Measurements from ENCODE around the gene MTURN. TPM values are rescaled to one million over a fixed set of nuclear protein-coding genes. Genes with fewer than 3 reads are reported as not detected.

The MTURN gene
- polyA plus RNA-seq, 3 donors, result 5.9 to 7.9 (median 7.5) TPM

DNA sequence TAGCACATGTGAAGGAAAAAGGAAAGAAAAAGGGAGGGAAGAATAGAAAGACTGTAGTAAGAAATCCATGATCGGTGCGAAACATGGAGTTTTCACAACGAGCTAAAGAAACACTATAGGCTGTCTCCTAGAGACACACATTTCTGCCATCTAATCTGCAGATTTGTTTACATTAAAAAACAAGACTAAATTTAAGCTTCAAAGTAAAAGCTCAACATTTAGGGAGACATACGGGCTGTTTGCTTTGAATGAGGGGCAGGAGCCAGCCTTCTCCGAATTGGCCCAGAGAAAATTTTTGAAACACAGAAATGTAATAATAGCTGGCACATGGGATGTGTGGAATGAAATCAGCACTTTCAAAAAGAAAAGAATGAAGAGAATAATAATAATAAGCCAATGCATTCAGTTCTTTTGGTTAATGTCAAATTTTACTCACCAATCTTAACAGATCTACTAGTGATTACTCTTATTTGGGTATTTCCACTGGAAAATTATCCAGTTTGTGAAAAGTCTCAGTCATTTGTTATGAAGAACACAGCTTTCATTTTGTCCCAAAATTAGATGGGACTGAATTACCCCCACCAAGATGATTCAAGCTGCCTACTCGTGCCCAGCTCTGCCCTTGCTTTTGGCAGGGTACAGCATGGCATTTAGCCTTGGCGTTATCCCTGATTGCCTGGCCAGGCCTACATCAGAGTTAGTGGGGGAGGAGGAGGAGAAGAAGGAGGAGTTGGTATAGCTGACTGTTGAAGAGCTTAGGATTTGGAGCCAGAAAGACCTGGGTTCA is 47.1 kb downstream of the MTURN start:
- H3K9ac ChIP-seq (ENCODE audit: insufficient read depth, low read length, poor library complexity, severe bottlenecking), result no peak overlapping the region
- H3K27ac Mint-ChIP-seq, result peak overlapping the region in 1 of 7 donors; percentile 11
- no peaks in the 10 kb centered on the region for H3K36me3 ChIP-seq (replicated peaks in 1 of 2; ENCODE audit: control insufficient read depth in 1 of 2, insufficient read depth in 2 of 2, low read length in 2 of 2)
- no peak overlapping the region for H3K4me2 ChIP-seq (replicated peaks; ENCODE audit: extremely low read depth, low read length, poor library complexity, severe bottlenecking)
- no peaks in the 10 kb centered on the region for H4K20me1 ChIP-seq (ENCODE audit: insufficient read depth, low read length)
- H2AFZ ChIP-seq (ENCODE audit: insufficient read depth, low read depth, low read length, poor library complexity, severe bottlenecking), result no peak overlapping the region
- no peak overlapping the region for H3K4me3 Mint-ChIP-seq
- H3K79me2 ChIP-seq (ENCODE audit: insufficient read depth, low read length), result no peaks in the 10 kb centered on the region
- intact Hi-C loops (cut with micrococcal nuclease), result no loop called here
- H3K9me3 Mint-ChIP-seq, result peaks cover 12 to 18% (median 14%) of the 10 kb centered on the region in 7 donors
- H3K4me1 ChIP-seq (ENCODE audit: control insufficient read depth in 1 of 2, insufficient read depth in 2 of 2, low read length in 2 of 2), result peaks cover 60 to 65% of the 10 kb centered on the region in 2 donors
- no peaks in the 10 kb centered on the region for H3K27me3 ChIP-seq (ENCODE audit: control insufficient read depth in 2 of 2, insufficient read depth in 2 of 2, low read length in 2 of 2)
- no peak overlapping the region for H3K4me3 ChIP-seq (replicated peaks in 1 of 3; ENCODE audit: low read depth in 2 of 3, low read length in 3 of 3)
- H3K27ac ChIP-seq (ENCODE audit: low read depth in 1 of 2, low read length in 2 of 2), result peak overlapping the region in 1 of 2 donors; percentile 99
- TF ChIP-seq, protein P1, sequence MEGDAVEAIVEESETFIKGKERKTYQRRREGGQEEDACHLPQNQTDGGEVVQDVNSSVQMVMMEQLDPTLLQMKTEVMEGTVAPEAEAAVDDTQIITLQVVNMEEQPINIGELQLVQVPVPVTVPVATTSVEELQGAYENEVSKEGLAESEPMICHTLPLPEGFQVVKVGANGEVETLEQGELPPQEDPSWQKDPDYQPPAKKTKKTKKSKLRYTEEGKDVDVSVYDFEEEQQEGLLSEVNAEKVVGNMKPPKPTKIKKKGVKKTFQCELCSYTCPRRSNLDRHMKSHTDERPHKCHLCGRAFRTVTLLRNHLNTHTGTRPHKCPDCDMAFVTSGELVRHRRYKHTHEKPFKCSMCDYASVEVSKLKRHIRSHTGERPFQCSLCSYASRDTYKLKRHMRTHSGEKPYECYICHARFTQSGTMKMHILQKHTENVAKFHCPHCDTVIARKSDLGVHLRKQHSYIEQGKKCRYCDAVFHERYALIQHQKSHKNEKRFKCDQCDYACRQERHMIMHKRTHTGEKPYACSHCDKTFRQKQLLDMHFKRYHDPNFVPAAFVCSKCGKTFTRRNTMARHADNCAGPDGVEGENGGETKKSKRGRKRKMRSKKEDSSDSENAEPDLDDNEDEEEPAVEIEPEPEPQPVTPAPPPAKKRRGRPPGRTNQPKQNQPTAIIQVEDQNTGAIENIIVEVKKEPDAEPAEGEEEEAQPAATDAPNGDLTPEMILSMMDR (IDR thresholded peaks at IDR 0.05), result no peak
- no peak for DNase-seq
- H3K4me1 Mint-ChIP-seq, result peaks cover 66% of the 10 kb centered on the region
- H3K9me3 ChIP-seq (replicated peaks in 1 of 2; ENCODE audit: control insufficient read depth in 1 of 2, insufficient read depth in 1 of 2, low read length in 2 of 2), result peaks cover 8 to 12% of the 10 kb centered on the region in 2 donors
- H3K27me3 Mint-ChIP-seq (ENCODE audit: low read depth in 3 of 3), result no peaks in the 10 kb centered on the region
- H3K36me3 Mint-ChIP-seq, result peaks cover 12 to 13% of the 10 kb centered on the region in 2 donors
- 100% methylated on average over 1 of the region's 7 CpGs for WGBS (ENCODE audit: insufficient coverage)

DNA sequence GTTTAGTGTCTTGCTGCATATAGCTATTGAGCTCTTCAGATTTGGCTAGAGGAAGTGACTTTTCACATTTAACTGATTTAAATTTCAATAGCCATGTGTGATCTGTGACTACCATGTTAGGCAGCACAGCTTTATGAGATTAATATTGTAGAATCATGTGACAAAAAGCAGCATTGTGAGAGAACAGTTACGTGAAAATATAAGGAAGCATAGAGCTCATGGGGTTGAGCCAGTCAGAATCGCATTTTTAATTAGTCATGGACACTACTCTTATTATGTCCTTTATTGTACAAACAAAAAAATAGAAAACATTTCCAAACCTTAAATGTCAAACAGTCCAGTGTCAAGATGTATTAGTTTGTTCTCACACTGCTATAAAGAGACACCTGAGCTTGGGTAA is 48.0 kb downstream of the MTURN start:
- H3K9me3 ChIP-seq (replicated peaks in 1 of 2; ENCODE audit: control insufficient read depth in 1 of 2, insufficient read depth in 1 of 2, low read length in 2 of 2), result peaks cover 17 to 21% of the 10 kb centered on the region in 2 donors
- no peaks in the 10 kb centered on the region for H3K36me3 ChIP-seq (replicated peaks in 1 of 2; ENCODE audit: control insufficient read depth in 1 of 2, insufficient read depth in 2 of 2, low read length in 2 of 2)
- H3K27me3 ChIP-seq (ENCODE audit: control insufficient read depth in 2 of 2, insufficient read depth in 2 of 2, low read length in 2 of 2), result no peaks in the 10 kb centered on the region
- H2AFZ ChIP-seq (ENCODE audit: insufficient read depth, low read depth, low read length, poor library complexity, severe bottlenecking), result no peak overlapping the region
- no CpG with 5 or more reads among the region's 2 CpGs for WGBS (ENCODE audit: insufficient coverage)
- intact Hi-C loops (cut with micrococcal nuclease), result no loop called here
- TF ChIP-seq, protein P1 (IDR thresholded peaks at IDR 0.05), result no peak
- H3K9ac ChIP-seq (ENCODE audit: insufficient read depth, low read length, poor library complexity, severe bottlenecking), result no peak overlapping the region
- H3K27ac ChIP-seq (ENCODE audit: low read depth in 1 of 2, low read length in 2 of 2), result peak overlapping the region in 1 of 2 donors; percentile 99
- DNase-seq, result peak in 2 of 3 donors; percentile 39 to 65
- H3K4me3 ChIP-seq (replicated peaks in 1 of 3; ENCODE audit: low read depth in 2 of 3, low read length in 3 of 3), result no peak overlapping the region
- H3K27me3 Mint-ChIP-seq (ENCODE audit: low read depth in 3 of 3), result no peaks in the 10 kb centered on the region
- peaks cover 15 to 20% of the 10 kb centered on the region in 2 donors for H3K36me3 Mint-ChIP-seq
- no peak overlapping the region for H3K4me2 ChIP-seq (replicated peaks; ENCODE audit: extremely low read depth, low read length, poor library complexity, severe bottlenecking)
- H3K9me3 Mint-ChIP-seq, result peaks cover 20 to 27% (median 23%) of the 10 kb centered on the region in 7 donors
- no peaks in the 10 kb centered on the region for H4K20me1 ChIP-seq (ENCODE audit: insufficient read depth, low read length)
- peaks cover 51 to 57% of the 10 kb centered on the region in 2 donors for H3K4me1 ChIP-seq (ENCODE audit: control insufficient read depth in 1 of 2, insufficient read depth in 2 of 2, low read length in 2 of 2)
- no peaks in the 10 kb centered on the region for H3K79me2 ChIP-seq (ENCODE audit: insufficient read depth, low read length)
- H3K27ac Mint-ChIP-seq, result peak overlapping the region in 6 of 7 donors; percentile 38 to 98 (median 66)
- no peak overlapping the region for H3K4me3 Mint-ChIP-seq
- peaks cover 57% of the 10 kb centered on the region for H3K4me1 Mint-ChIP-seq

Measured in CD14-positive monocyte (primary cell).